Measurements from ENCODE around the gene TMC8.

Gene TMC8

DNA sequence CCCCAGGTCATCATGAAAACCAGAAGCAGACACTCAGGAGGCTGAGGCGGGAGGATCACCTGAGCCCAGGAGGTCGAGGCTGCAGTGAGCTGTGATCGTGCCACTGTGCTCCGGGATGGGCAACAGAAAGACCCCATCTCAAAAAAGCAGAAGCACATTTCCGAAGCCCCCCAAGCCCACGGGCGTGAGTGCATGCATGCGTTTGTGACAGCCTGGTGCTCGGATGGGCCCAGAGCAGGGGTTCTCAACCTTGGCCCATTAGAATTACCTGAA is 21.1 kb upstream of the TMC8 start:
- no peak for DNase-seq (ENCODE audit: low read depth)
- no peak overlapping the region for H3K4me3 ChIP-seq (ENCODE audit: low read depth, low read length)
- TF ChIP-seq, protein P1, sequence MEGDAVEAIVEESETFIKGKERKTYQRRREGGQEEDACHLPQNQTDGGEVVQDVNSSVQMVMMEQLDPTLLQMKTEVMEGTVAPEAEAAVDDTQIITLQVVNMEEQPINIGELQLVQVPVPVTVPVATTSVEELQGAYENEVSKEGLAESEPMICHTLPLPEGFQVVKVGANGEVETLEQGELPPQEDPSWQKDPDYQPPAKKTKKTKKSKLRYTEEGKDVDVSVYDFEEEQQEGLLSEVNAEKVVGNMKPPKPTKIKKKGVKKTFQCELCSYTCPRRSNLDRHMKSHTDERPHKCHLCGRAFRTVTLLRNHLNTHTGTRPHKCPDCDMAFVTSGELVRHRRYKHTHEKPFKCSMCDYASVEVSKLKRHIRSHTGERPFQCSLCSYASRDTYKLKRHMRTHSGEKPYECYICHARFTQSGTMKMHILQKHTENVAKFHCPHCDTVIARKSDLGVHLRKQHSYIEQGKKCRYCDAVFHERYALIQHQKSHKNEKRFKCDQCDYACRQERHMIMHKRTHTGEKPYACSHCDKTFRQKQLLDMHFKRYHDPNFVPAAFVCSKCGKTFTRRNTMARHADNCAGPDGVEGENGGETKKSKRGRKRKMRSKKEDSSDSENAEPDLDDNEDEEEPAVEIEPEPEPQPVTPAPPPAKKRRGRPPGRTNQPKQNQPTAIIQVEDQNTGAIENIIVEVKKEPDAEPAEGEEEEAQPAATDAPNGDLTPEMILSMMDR (IDR thresholded peaks at IDR 0.05; ENCODE audit: insufficient read depth, low read depth, low read length, missing control alignments), result no peak

DNA sequence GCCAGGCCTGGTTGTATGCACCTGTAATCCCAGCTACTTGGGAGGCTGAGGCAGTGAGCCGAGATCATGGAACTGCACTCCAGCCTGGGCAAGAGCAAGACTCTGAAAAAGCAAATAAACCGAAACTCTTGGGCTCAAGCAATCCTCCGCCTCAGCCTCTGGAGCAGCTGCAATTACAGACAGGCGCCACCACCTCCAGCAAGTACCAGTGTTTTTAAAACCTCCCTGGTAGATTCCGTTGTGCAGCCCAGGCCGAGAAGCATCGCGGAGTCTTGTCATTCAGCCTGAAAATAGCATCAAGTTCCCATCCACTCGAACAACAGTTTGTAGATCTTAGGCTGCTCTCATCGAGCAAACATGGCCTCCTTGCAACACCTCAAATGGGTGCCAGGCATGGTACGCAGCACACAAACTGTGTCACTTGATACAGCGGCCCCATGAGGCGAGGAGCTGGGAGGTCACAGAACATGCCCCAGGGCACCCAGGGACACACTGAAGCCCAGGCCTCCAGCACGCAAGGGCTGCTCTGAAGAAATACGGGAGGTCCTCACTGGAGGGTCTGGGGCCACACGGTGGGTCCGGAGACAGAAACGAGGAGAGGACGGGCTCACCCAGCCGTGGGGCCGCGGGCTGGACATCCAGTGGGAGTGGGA is 20.1 kb upstream of the TMC8 start:
- no peak overlapping the region for H3K4me3 ChIP-seq (ENCODE audit: low read depth, low read length)
- no peak for DNase-seq (ENCODE audit: low read depth)

DNA sequence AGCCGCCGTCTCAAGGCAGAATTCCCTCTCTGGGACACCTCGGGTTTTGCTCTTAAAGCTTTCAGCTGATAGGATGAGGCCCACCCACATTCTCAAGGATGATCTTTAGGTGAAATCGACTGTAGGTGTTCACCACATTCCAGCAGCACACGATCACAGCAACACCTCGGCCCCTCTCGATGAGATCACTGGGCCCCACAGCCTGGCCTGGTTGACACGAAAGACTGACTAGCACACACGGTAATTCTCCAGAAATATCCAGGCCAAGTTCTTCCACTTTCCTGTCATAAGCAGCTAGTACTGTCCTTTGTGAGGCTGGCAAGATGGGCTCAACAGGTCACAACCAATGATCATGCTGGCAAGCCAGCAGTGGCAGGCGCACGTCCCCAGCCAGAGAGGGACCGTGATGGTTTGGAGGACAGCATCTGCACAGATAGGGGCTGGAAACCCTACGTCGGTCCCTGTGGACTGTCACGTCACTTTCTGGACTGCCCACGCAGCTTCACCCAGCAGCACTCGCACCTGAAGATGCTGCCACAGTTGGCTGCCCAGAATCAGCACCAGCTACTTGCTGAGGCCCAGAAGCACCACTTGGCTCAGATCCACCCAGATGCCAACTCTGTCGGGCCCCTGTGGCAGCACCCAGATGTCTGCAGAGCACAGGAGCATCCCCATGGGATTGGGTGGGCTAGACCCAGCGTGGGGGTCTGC is 19.4 kb upstream of the TMC8 start:
- TF ChIP-seq, protein P1 (IDR thresholded peaks at IDR 0.05; ENCODE audit: insufficient read depth, low read depth, low read length, missing control alignments), result no peak
- no peak for DNase-seq (ENCODE audit: low read depth)
- H3K4me3 ChIP-seq (ENCODE audit: low read depth, low read length), result no peak overlapping the region

More for the DNA sequence above, 20.1 kb upstream of the TMC8 start:
- TF ChIP-seq, protein P1 (IDR thresholded peaks at IDR 0.05; ENCODE audit: insufficient read depth, low read depth, low read length, missing control alignments), result no peak

DNA sequence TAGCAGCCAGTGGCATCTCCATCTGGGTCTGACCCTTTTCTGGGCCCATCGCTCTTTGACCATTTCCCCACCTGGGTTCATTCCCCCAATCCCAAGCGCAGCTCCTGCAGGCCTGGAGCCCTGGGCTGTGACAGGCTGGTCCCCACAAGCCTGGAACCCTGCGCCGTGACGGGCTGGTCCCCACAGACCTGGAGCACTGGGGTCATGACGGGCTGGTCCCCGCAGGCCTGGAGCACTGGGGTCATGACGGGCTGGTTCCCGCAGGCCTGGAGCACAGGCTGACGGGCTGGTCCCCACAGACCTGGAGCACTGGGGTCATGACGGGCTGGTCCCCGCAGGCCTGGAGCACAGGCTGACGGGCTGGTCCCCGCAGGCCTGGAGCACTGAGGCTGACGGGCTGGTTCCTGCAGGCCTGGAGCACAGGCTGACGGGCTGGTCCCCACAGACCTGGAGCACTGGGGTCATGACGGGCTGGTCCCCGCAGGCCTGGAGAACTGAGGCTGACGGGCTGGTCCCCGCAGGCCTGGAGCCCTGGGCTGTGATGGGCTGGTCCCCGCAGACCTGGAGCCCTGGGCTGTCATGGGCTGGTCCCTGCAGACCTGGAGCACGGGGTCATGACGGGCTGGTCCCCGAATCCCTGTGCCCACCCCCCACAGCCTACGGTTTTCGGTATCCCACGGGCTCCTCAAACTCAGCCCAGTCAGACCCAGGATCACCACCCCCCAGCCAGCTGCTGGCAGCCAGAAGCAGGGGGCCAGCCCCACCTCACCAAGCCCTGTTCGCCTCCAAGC is 18.6 kb upstream of the TMC8 start:
- DNase-seq (ENCODE audit: low read depth), result no peak
- TF ChIP-seq, protein P1 (IDR thresholded peaks at IDR 0.05; ENCODE audit: insufficient read depth, low read depth, low read length, missing control alignments), result no peak

DNA sequence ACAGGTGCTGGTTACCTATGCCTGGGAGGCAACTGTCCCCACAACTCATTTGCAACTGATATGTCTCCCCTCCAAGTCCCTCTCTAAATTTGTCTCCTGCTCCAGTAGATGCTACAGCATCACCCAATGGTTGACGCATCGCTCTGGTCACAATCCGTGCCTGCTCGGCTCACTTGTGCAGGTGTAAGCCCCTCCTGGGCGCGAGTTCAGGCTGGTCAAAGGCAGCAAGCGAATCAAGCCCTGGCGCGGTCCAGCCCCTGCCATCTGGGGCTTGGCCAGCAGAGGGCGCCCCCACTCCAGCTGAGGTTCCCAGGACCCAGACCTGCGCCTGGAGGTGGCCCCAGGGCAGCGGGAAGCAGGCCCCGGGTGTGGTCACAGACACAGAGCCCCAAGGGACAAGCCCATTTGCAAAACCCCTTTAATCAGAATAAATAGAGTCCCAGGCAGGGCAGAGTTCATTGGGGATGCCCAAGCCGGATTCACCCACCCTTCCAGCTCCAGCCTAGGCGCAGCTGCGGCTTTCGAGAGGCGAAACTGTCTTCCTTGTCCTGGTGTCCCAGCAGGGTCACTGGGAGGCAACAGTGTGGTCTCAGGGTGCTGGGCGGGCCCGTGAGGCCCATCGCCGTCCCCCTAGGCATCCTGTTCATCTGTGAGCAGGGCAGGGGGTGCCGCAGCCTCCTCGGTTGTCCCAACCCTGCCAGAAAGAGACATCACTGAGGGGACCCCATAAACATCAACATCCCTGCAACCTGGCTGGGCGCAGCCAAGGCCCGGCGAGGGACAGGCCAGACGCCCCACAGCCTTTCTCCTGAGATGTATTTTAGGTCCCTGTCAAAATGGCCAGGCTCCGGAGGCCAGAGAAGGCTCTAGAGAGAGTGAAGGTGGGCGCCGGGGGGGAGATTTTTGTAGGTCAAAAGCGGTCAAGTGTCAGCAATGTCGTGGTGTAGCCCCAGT is 17.8 kb upstream of the TMC8 start:
- TF ChIP-seq, protein P1 (IDR thresholded peaks at IDR 0.05; ENCODE audit: insufficient read depth, low read depth, low read length, missing control alignments), result peak; percentile 98
- peak; percentile 83 for DNase-seq (ENCODE audit: low read depth)
- H3K4me3 ChIP-seq (ENCODE audit: low read depth, low read length), result no peak overlapping the region

More for the DNA sequence above, 18.6 kb upstream of the TMC8 start:
- H3K4me3 ChIP-seq (ENCODE audit: low read depth, low read length), result no peak overlapping the region

All from GM12865 (cell line).